H1 (cell line): ENCODE results near the gene ARHGEF7. TPM values are rescaled to one million over a fixed set of nuclear protein-coding genes. Genes with fewer than 3 reads are reported as not detected.

ENCODE experiments used
- CTCF ChIA-PET: fragments of 300-600 bp; sonication (Branson Sonifier 250); formaldehyde crosslinking; loops from one replicate; lab custom pipeline; 2021; ENCODE audit not compliant: partially characterized antibody; lab: Charles Lee
- POLR2A ChIA-PET: fragments of 300-600 bp; sonication (Branson Sonifier 250); formaldehyde crosslinking; loops from one replicate; lab custom pipeline; 2021; ENCODE audit warnings: inconsistent platforms; ENCODE audit not compliant: partially characterized antibody; lab: Charles Lee
- DNase-seq, 2 experiments: peaks; one replicate each; pipeline versions ENCODE4 v3.0.0 to v3.0.0-alpha.2; 2010 to 2022; ENCODE audit warnings: low spot score in 2 of 2, low read depth in 1 of 2, mixed read lengths in 1 of 2
- FAIRE-seq: peaks from 2 replicates; lab custom pipeline; 2011; peaks lifted over from hg19 to GRCh38; lab: Jason Lieb, UNC
- H2AFZ ChIP-seq: 2 replicates; pipeline ENCODE4 v1.8.1; 2012; ENCODE audit warnings: low read length, inconsistent platforms
- H2AK5ac ChIP-seq: 2 replicates; pipeline ENCODE4 v1.6.1; 2013; ENCODE audit warnings: low read depth, low read length
- H2BK120ac ChIP-seq: replicated peaks from 2 replicates; pipeline ENCODE3; 2013; ENCODE audit warnings: low read depth, low read length, inconsistent platforms
- H2BK12ac ChIP-seq: 2 replicates; pipeline ENCODE4 v1.6.1; 2013; ENCODE audit warnings: low read depth, low read length
- H2BK15ac ChIP-seq: 2 replicates; pipeline ENCODE4 v1.6.1; 2013; ENCODE audit warnings: low read length
- H2BK20ac ChIP-seq: 2 replicates; pipeline ENCODE4 v1.6.1; 2013; ENCODE audit warnings: low read length
- H2BK5ac ChIP-seq: 2 replicates; pipeline ENCODE4 v1.6.1; 2013; ENCODE audit warnings: low read depth, low read length
- H3K14ac ChIP-seq: 2 replicates; pipeline ENCODE4 v1.6.1; 2013; ENCODE audit warnings: inconsistent platforms; ENCODE audit not compliant: insufficient read length
- H3K18ac ChIP-seq: 2 replicates; pipeline ENCODE4 v1.6.1; 2013; ENCODE audit warnings: low read length; ENCODE audit errors: extremely low read depth
- H3K23ac ChIP-seq: 2 replicates; pipeline ENCODE4 v1.6.1; 2013; ENCODE audit warnings: inconsistent platforms; ENCODE audit not compliant: insufficient read length
- H3K23me2 ChIP-seq: 2 replicates; pipeline ENCODE4 v1.6.1; 2013; ENCODE audit warnings: low read depth, low read length
- H3K27ac ChIP-seq: 2 replicates; pipeline ENCODE4 v1.6.1; 2011; ENCODE audit warnings: low read depth, low read length, inconsistent platforms
- H3K27me3 ChIP-seq, 4 experiments: replicated peaks in 1 of 4; 1 replicate in 1 of 4; 2 replicates in 3 of 4; pipeline versions ENCODE4 v1.6.1 to v1.8.1; 2011 to 2013; ENCODE audit warnings: low read length in 3 of 4, mild to moderate bottlenecking in 3 of 4, inconsistent platforms in 2 of 4, mixed read lengths in 2 of 4, moderate library complexity in 1 of 4; ENCODE audit not compliant: control insufficient read depth in 3 of 4, insufficient read depth in 3 of 4; ENCODE audit errors: extremely low read depth in 1 of 4
- H3K36me3 ChIP-seq, 4 experiments: 2 replicates each; pipeline versions ENCODE4 v1.6.1 to v1.8.1; 2011 to 2013; ENCODE audit warnings: mild to moderate bottlenecking in 4 of 4, low read length in 3 of 4, moderate library complexity in 2 of 4, control low read depth in 1 of 4, inconsistent platforms in 1 of 4; ENCODE audit not compliant: insufficient read depth in 4 of 4, control insufficient read depth in 2 of 4
- H3K4ac ChIP-seq: replicated peaks from 2 replicates; pipeline ENCODE3; 2013; ENCODE audit warnings: low read length, low read depth, mixed read lengths, inconsistent platforms; ENCODE audit not compliant: insufficient read length
- H3K4me1 ChIP-seq, 4 experiments: replicated peaks in 1 of 4; 1 replicate in 1 of 4; 2 replicates in 3 of 4; pipeline versions ENCODE4 v1.6.1 to v1.8.1; 2011 to 2013; ENCODE audit warnings: low read length in 3 of 4, inconsistent platforms in 2 of 4, mixed read lengths in 1 of 4; ENCODE audit not compliant: insufficient read depth in 4 of 4, control insufficient read depth in 3 of 4
- H3K4me2 ChIP-seq, 2 experiments: 2 replicates each; pipeline versions ENCODE4 v1.6.1 to v1.8.1; 2011 to 2013; ENCODE audit warnings: low read depth in 2 of 2, low read length in 2 of 2, control low read depth in 1 of 2, inconsistent platforms in 1 of 2, mild to moderate bottlenecking in 1 of 2; ENCODE audit not compliant: insufficient read depth in 1 of 2
- H3K4me3 ChIP-seq, 4 experiments: fragments of 200-600, 300-600 bp in 1 of 4; sonication (generic), shearing (Covaris generic), sonication (Bioruptor Twin) in 1 of 4; 2 replicates each; pipeline versions ENCODE4 v1.5.1 to v1.8.1; 2011 to 2016; ENCODE audit warnings: low read length in 4 of 4, low read depth in 3 of 4, control low read depth in 2 of 4, inconsistent platforms in 2 of 4, mild to moderate bottlenecking in 2 of 4, mixed read lengths in 1 of 4, moderate library complexity in 1 of 4; ENCODE audit not compliant: insufficient read depth in 2 of 4; ENCODE audit errors: extremely low read depth in 1 of 4
- H3K56ac ChIP-seq: replicated peaks from 2 replicates; pipeline ENCODE3; 2013; ENCODE audit warnings: low read depth, mild to moderate bottlenecking, mixed read lengths, low read length, inconsistent platforms; ENCODE audit not compliant: insufficient read length
- H3K79me1 ChIP-seq: 2 replicates; pipeline ENCODE4 v1.6.1; 2013; ENCODE audit warnings: low read depth, low read length, control low read depth
- H3K79me2 ChIP-seq, 2 experiments: 2 replicates each; pipeline versions ENCODE4 v1.6.1 to v1.8.1; 2012 to 2013; ENCODE audit warnings: low read length in 2 of 2, mild to moderate bottlenecking in 2 of 2, inconsistent platforms in 1 of 2; ENCODE audit not compliant: insufficient read depth in 2 of 2, control insufficient read depth in 1 of 2
- H3K9ac ChIP-seq, 4 experiments: replicated peaks in 1 of 4; 1 replicate in 1 of 4; 2 replicates in 3 of 4; pipeline versions ENCODE4 v1.6.1 to v1.8.1; 2011 to 2013; ENCODE audit warnings: low read depth in 3 of 4, low read length in 3 of 4, control low read depth in 2 of 4, mild to moderate bottlenecking in 2 of 4, moderate library complexity in 2 of 4, inconsistent platforms in 1 of 4; ENCODE audit errors: extremely low read depth in 1 of 4
- H3K9me3 ChIP-seq, 2 experiments: 2 replicates each; pipeline versions ENCODE4 v1.6.1 to v1.8.1; 2012 to 2013; ENCODE audit warnings: mild to moderate bottlenecking in 2 of 2, moderate library complexity in 2 of 2, control low read depth in 1 of 2, inconsistent platforms in 1 of 2, low read depth in 1 of 2, low read length in 1 of 2, mixed read lengths in 1 of 2; ENCODE audit not compliant: insufficient read depth in 2 of 2
- H4K20me1 ChIP-seq, 2 experiments: replicated peaks in 1 of 2; 2 replicates each; pipeline versions ENCODE3 to v1.8.1; 2011 to 2013; ENCODE audit warnings: inconsistent platforms in 2 of 2, low read length in 2 of 2, mild to moderate bottlenecking in 1 of 2; ENCODE audit not compliant: insufficient read depth in 2 of 2, control insufficient read depth in 1 of 2
- H4K5ac ChIP-seq: 2 replicates; pipeline ENCODE4 v1.6.1; 2013; ENCODE audit warnings: low read length, low read depth, mixed read lengths, inconsistent platforms; ENCODE audit not compliant: insufficient read length
- H4K8ac ChIP-seq: 2 replicates; pipeline ENCODE4 v1.8.0; 2013; ENCODE audit warnings: mild to moderate bottlenecking, moderate library complexity, low read length, inconsistent platforms; ENCODE audit not compliant: insufficient read depth; ENCODE audit errors: extremely low read depth
- H4K91ac ChIP-seq: replicated peaks from 2 replicates; pipeline ENCODE3; 2013; ENCODE audit warnings: low read length, mixed read lengths, inconsistent platforms; ENCODE audit not compliant: insufficient read length
- BACH1 ChIP-seq: IDR thresholded peaks from 2 replicates; pipeline ENCODE4 v1.6.1; 2012; ENCODE audit warnings: low read length, improper control_type of control experiment
- SIX5 ChIP-seq: IDR thresholded peaks from 2 replicates; pipeline ENCODE4 v1.6.1; 2011; ENCODE audit warnings: mild to moderate bottlenecking, low read depth, low read length
- SUZ12 ChIP-seq: fragments of 200-600 bp; sonication (generic); IDR thresholded peaks from 2 replicates; pipeline ENCODE4 v1.6.1; 2012; ENCODE audit warnings: mild to moderate bottlenecking, inconsistent platforms, low read length, moderate library complexity, mixed read lengths
- TBP ChIP-seq: IDR thresholded peaks from 2 replicates; pipeline ENCODE4 v1.6.1; 2011; ENCODE audit warnings: low read depth, low read length, improper control_type of control experiment
- WGBS, 2 experiments: shearing (Covaris generic) in 1 of 2; methylation state at CpG; one replicate each; pipeline versions ENCODE4 v1.1.6 to v1.1.7; 2013 to 2015; ENCODE audit warnings: low lambda C conversion rate in 2 of 2, mixed read lengths in 2 of 2, inconsistent platforms in 1 of 2, low coverage in 1 of 2, missing lambda C conversion rate in 1 of 2; ENCODE audit not compliant: insufficient replicate concordance in 2 of 2, insufficient coverage in 1 of 2, insufficient read length in 1 of 2; ENCODE audit errors: extremely low coverage in 1 of 2, missing lambda C conversion rate in 1 of 2; 5-methylcytosine and 5-hydroxymethylcytosine counted together
- polyA plus RNA-seq, 7 experiments: library from polyadenylated mRNA; depleted of rRNA in 3 of 7; stranded (reverse) in 5 of 7; unstranded in 2 of 7; fragments of >200 nt in 5 of 7; fragments of 200-250 nt in 2 of 7; gene quantifications; 1 replicate in 5 of 7; 2 replicates in 1 of 7; 4 replicates in 1 of 7; pipeline versions ENCODE4 v1.2.1 to v1.2.3, GENCODE V29; 2011 to 2013; ENCODE audit warnings: missing spikeins in 2 of 7, mixed read lengths in 2 of 7
- total RNA-seq: library from RNA; stranded (reverse); fragmentation: NEBNext Ultra II Directional; extraction: Animal tissue kit (Norgen Biotek cat#: 25700); gene quantifications from 2 replicates; pipeline ENCODE4 v1.2.1, GENCODE V29; 2021
- TF ChIP-seq, protein P1 (sequence below), 3 experiments: IDR thresholded peaks; 1 replicate in 2 of 3; 2 replicates in 1 of 3; pipeline versions ENCODE4 v1.5.1 to v1.6.1; 2011; ENCODE audit warnings: low read length in 3 of 3, mild to moderate bottlenecking in 3 of 3, inconsistent platforms in 2 of 3, low read depth in 1 of 3, moderate library complexity in 1 of 3; ENCODE audit not compliant: insufficient read depth in 1 of 3; ENCODE audit errors: control extremely low read depth in 1 of 3

The ARHGEF7 gene
- total and polyA plus RNA-seq, 2 of the 8 experiments (the other 6 are each of a cell fraction or from before 2014, with no cell fraction given), result 26.2 to 56.5 TPM

DNA sequence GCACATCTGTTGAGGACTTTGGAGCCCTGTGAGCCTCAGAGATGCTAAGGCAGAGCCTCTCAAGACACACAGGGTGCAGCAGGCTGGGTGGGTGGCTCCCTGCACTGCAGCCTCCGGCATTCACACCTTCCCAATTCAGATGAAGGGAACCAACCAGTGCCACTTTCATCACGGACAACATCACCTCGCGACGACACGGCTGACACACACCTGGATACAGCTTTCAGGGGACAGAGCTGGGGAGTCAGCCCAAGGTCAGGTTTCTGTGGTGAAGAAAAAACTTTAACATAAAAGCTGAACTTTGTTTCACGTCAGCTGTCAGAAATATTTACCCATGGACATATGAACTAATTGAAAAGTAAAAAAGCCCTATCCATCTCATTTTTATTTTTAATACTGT lies 24.9 kb upstream of the ARHGEF7 start:
- Histone ChIP-seq H2BK15ac (no peak overlapping the region), H3K23ac (no peak overlapping the region), H3K27me3 (no peaks in the 10 kb centered on the region), H2BK20ac (no peak overlapping the region), H3K79me2 (no peaks in the 10 kb centered on the region), H4K5ac (no peak overlapping the region), H3K56ac (no peak overlapping the region), H2BK12ac (no peak overlapping the region), H2BK120ac (no peak overlapping the region), H3K4me2 (no peak overlapping the region), H3K18ac (no peak overlapping the region), H3K9ac (no peak overlapping the region), H4K91ac (no peak overlapping the region), H3K4me1 (no peaks in the 10 kb centered on the region; a peak in 1 of 7 replicates), H2AK5ac (no peak overlapping the region), H3K36me3 (no peaks in the 10 kb centered on the region), H4K8ac (peak overlapping the region; percentile 92), H3K9me3 (no peaks in the 10 kb centered on the region), H3K79me1 (no peaks in the 10 kb centered on the region), H3K23me2 (no peaks in the 10 kb centered on the region), H3K4me3 (no peak overlapping the region), H4K20me1 (no peaks in the 10 kb centered on the region), H2BK5ac (no peak overlapping the region), H3K27ac (no peak overlapping the region), H2AFZ (no peak overlapping the region), H3K4ac (no peak overlapping the region), H3K14ac (no peak overlapping the region)
- CTCF ChIA-PET, result interaction anchor here (1.0 kb wide), 2 partner anchors 13 to 17 kb away, joined by 3 to 4 read pairs; no protein-coding TSS in a partner anchor
- TF ChIP-seq TBP (no peak), BACH1 (no peak), SIX5 (no peak), SUZ12 (no peak)
- TF ChIP-seq, protein P1, sequence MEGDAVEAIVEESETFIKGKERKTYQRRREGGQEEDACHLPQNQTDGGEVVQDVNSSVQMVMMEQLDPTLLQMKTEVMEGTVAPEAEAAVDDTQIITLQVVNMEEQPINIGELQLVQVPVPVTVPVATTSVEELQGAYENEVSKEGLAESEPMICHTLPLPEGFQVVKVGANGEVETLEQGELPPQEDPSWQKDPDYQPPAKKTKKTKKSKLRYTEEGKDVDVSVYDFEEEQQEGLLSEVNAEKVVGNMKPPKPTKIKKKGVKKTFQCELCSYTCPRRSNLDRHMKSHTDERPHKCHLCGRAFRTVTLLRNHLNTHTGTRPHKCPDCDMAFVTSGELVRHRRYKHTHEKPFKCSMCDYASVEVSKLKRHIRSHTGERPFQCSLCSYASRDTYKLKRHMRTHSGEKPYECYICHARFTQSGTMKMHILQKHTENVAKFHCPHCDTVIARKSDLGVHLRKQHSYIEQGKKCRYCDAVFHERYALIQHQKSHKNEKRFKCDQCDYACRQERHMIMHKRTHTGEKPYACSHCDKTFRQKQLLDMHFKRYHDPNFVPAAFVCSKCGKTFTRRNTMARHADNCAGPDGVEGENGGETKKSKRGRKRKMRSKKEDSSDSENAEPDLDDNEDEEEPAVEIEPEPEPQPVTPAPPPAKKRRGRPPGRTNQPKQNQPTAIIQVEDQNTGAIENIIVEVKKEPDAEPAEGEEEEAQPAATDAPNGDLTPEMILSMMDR (IDR thresholded peaks at IDR 0.05; ENCODE audit: control extremely low read depth in 1 of 3, insufficient read depth in 1 of 3, low read depth in 1 of 3, low read length in 3 of 3), result no peak
- no peak for FAIRE-seq
- 92% methylated on average over 7 of the region's 7 CpGs; no CpG with 5 or more reads in 1 of the 2 experiments for WGBS, 2 experiments
- DNase-seq, result no peak
- POLR2A ChIA-PET, result no interaction called here
